Choroid plexus epithelial cell (primary cell): Measurements from ENCODE around the gene MEIKIN.

ENCODE experiments used
- DNase-seq: peaks from one replicate; pipeline ENCODE4 v3.0.0-alpha.2; 2010; ENCODE audit warnings: low read depth
- H3K4me3 ChIP-seq: 2 replicates; pipeline ENCODE4 v1.5.1; 2011; ENCODE audit warnings: low read depth, mild to moderate bottlenecking, control low read depth, low read length, moderate library complexity
- TF ChIP-seq, protein P1 (sequence below): conservative IDR thresholded peaks from 2 replicates; pipeline ENCODE4 v1.5.1; 2011; ENCODE audit warnings: low read depth, mild to moderate bottlenecking, control low read depth, inconsistent platforms, low read length, moderate library complexity

MEIKIN gene

DNA sequence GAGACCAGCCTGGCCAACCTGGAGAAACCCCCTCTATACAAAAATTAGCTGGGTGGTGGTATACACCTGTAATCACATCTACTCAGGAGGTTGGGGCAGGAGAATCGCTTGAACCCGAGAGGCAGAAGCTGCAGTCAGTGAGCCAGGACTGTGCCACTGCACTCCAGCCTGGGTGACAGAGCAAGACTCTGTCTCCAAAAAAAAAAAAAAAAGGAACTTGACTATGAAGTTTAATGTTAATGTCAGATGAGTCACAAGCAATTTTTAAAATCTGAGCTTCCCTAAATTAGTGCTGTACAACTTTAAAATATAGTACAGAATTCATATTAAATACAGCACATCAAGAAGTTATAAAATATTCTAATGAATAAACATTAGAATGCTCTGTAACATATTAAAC, 1.5 kb downstream of the MEIKIN start:
- TF ChIP-seq, protein P1, sequence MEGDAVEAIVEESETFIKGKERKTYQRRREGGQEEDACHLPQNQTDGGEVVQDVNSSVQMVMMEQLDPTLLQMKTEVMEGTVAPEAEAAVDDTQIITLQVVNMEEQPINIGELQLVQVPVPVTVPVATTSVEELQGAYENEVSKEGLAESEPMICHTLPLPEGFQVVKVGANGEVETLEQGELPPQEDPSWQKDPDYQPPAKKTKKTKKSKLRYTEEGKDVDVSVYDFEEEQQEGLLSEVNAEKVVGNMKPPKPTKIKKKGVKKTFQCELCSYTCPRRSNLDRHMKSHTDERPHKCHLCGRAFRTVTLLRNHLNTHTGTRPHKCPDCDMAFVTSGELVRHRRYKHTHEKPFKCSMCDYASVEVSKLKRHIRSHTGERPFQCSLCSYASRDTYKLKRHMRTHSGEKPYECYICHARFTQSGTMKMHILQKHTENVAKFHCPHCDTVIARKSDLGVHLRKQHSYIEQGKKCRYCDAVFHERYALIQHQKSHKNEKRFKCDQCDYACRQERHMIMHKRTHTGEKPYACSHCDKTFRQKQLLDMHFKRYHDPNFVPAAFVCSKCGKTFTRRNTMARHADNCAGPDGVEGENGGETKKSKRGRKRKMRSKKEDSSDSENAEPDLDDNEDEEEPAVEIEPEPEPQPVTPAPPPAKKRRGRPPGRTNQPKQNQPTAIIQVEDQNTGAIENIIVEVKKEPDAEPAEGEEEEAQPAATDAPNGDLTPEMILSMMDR = no peak
- no peak for DNase-seq

DNA sequence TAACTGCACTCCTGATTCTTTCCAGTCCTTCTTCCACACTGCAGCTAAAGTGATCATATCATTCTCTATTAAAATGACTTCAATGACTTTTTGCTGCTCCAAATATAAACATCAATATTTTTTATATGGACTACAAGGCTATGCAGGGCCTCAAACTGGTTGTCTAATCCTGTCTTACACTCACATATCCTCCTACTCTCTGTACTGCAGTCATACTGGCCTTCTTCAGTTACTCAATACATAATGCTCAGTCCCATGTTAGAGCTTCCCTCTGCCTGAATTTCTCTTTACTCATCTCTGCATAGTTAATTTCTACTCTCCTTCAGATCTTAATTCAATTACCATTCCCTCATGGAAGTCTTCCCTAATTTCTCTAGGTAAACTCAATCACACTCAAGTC, 3.4 kb downstream of the MEIKIN start:
- no peak for DNase-seq
- H3K4me3 ChIP-seq = no peak overlapping the region
- TF ChIP-seq, protein P1 = no peak

More for the DNA sequence above, 1.5 kb downstream of the MEIKIN start:
- no peak overlapping the region for H3K4me3 ChIP-seq

DNA sequence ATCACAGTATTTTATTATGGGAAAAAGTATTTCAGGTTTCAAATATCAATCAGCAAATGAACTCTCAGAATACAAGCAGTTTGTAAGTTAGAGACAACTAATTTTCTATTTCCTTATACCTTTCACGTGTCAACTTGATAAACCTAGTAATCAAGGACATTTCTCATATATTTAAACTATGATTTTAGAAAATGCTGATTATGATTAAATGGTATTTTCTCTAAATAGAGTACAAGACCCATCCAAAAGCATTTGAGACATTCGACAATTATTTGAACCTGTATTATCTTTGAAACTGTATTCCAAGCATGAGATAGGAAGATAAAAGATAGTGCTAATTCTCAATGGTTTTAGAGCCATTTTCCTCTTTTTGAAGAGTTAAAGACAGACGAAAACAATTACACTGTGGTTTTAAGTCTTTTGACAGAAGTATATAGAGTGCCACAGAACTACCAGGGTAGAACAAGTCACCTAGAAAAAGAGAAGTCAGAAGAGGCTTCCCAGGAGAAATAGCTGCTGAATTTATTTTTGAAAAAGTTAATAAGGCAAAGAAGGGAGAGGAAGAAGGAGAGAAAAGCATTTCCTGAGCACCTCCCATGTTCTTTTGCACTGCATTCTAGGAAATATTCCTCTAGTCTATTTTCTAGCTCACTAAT, 5.6 kb downstream of the MEIKIN start:
- TF ChIP-seq, protein P1 = no peak

DNA sequence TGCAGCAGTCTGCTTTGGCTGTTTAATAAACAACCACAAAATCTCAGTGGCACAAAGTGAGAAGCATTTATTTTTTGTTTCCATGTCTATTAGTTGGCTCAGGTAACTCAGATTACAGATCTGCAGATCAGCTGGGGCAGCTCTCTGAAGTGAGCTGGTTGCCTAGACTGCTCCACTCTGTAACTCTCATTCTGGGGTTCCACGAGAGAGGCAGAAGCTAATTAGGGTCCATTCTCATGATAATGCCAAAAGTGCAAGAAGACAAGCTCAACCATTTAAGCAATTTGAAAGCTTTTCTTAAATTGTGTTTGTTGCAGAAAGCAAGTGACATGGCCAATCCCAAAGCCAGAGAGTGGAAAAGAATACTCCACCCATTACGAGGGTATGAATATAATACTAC, 13.2 kb downstream of the MEIKIN start:
- TF ChIP-seq, protein P1 = no peak
- no peak overlapping the region for H3K4me3 ChIP-seq
- no peak for DNase-seq

More for the DNA sequence above, 5.6 kb downstream of the MEIKIN start:
- DNase-seq = no peak
- no peak overlapping the region for H3K4me3 ChIP-seq

DNA sequence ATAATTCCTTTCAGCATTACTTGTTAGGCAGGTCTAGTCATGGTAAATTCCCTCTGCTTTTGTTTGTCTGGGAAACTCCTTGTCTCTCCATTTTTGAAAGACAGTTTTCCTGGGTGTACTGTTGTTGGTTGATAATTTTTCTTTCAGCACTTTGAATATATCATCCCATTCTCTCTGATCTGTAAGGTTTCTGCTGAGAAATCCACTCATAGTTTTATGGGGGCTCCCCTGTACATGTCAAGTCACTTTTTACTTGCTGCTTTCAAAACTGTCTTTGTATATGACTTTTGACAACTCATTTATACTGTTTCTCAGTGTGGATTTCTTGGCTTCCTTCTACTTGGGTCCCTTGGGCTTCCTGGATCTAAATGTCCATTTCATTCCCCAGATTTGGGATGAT, 16.5 kb downstream of the MEIKIN start:
- H3K4me3 ChIP-seq = no peak overlapping the region
- TF ChIP-seq, protein P1 = no peak
- DNase-seq = no peak

DNA sequence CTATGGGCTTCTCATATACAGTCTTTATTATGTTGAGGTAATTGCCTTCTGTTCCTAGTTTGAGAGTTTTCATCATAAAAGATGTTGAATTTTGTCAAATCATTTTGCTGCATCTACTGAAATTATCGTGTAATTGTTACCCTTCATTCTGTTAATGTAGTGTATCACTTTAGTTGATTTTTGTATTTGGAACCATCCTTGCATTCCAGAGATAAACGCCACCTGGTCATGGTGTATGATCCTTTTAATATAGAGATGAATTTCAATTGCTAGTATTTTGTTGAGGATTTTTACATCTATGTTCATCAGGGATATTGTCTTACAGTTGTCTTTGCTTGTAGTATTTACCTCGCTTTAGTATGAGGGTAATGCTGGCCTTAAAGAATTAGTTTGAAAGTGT, 19.3 kb downstream of the MEIKIN start:
- no peak overlapping the region for H3K4me3 ChIP-seq
- TF ChIP-seq, protein P1 = no peak
- no peak for DNase-seq

DNA sequence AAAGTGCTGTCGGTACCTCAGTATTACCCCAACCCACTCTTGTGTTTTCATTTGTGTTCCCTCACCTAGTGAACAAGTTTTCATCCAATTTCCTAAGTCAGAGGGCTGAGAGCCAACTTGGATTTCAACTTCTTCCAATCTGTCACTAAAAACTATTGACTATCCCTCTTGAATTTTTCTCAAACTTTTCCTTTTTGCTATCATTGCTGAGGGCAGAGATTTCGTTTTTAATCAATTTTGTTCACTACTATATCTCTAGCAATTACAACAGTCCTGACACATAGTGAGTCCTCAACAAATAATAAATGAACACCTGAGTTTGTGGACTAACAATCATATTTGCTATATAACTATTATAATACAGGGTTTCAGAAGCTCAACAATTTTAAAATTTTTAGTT, 29.0 kb downstream of the MEIKIN start:
- H3K4me3 ChIP-seq = no peak overlapping the region
- TF ChIP-seq, protein P1 = no peak
- DNase-seq = no peak
